ENCODE measurements around the gene HOTAIR.

The HOTAIR gene

GRCh38 chr12:53942467-53942997 lies 32.2 kb downstream of the HOTAIR start:
- TF ChIP-seq GATA2 (IDR thresholded peaks at IDR 0.05; ENCODE audit: low read depth, low read length) (no peak), GATA3 (IDR thresholded peaks at IDR 0.05; ENCODE audit: low read depth, low read length) (no peak)

GRCh38 chr12:53941750-53942149 lies 33.0 kb downstream of the HOTAIR start:
- TF ChIP-seq GATA3 (IDR thresholded peaks at IDR 0.05; ENCODE audit: low read depth, low read length) (no peak), GATA2 (IDR thresholded peaks at IDR 0.05; ENCODE audit: low read depth, low read length) (no peak)

- TF ChIP-seq GATA2 (IDR thresholded peaks at IDR 0.05; ENCODE audit: low read depth, low read length) (no peak), GATA3 (IDR thresholded peaks at IDR 0.05; ENCODE audit: low read depth, low read length) (no peak)
Observed at GRCh38 chr12:53941187-53941586, 33.6 kb downstream of the HOTAIR start.

GRCh38 chr12:53940443-53941014 lies 34.2 kb downstream of the HOTAIR start:
- TF ChIP-seq GATA2 (IDR thresholded peaks at IDR 0.05; ENCODE audit: low read depth, low read length): no peak
- TF ChIP-seq GATA3 (IDR thresholded peaks at IDR 0.05; ENCODE audit: low read depth, low read length): no peak

GRCh38 chr12:53939141-53940108 lies 35.3 kb downstream of the HOTAIR start:
- no peak for TF ChIP-seq GATA2 (IDR thresholded peaks at IDR 0.05; ENCODE audit: low read depth, low read length)
- no peak for TF ChIP-seq GATA3 (IDR thresholded peaks at IDR 0.05; ENCODE audit: low read depth, low read length)

- TF ChIP-seq GATA2 (IDR thresholded peaks at IDR 0.05; ENCODE audit: low read depth, low read length) (no peak), GATA3 (IDR thresholded peaks at IDR 0.05; ENCODE audit: low read depth, low read length) (no peak)
Observed at GRCh38 chr12:53938326-53939140, 36.2 kb downstream of the HOTAIR start, which contains the start of gene HOXC13. Gene HOXC13 (plus strand): TSS chr12:53938831. CDS start chr12:53938907, 76 bp downstream.

GRCh38 chr12:53937596-53938325 lies 37.0 kb downstream of the HOTAIR start:
- TF ChIP-seq GATA3 (IDR thresholded peaks at IDR 0.05; ENCODE audit: low read depth, low read length): no peak
- no peak for TF ChIP-seq GATA2 (IDR thresholded peaks at IDR 0.05; ENCODE audit: low read depth, low read length)

- TF ChIP-seq GATA2 (IDR thresholded peaks at IDR 0.05; ENCODE audit: low read depth, low read length): peak; percentile 33; the same call in 1 of the 2 replicates
- TF ChIP-seq GATA3 (IDR thresholded peaks at IDR 0.05; ENCODE audit: low read depth, low read length): no peak
Observed at GRCh38 chr12:53937099-53937498, 37.7 kb downstream of the HOTAIR start.

- TF ChIP-seq GATA3 (IDR thresholded peaks at IDR 0.05; ENCODE audit: low read depth, low read length) (no peak), GATA2 (IDR thresholded peaks at IDR 0.05; ENCODE audit: low read depth, low read length) (no peak)
Observed at GRCh38 chr12:53935383-53936341, 39.1 kb downstream of the HOTAIR start.

GRCh38 chr12:53932915-53933314 lies 41.8 kb downstream of the HOTAIR start:
- TF ChIP-seq GATA2 (IDR thresholded peaks at IDR 0.05; ENCODE audit: low read depth, low read length) (no peak), GATA3 (IDR thresholded peaks at IDR 0.05; ENCODE audit: low read depth, low read length) (no peak)

- no peak for TF ChIP-seq GATA2 (IDR thresholded peaks at IDR 0.05; ENCODE audit: low read depth, low read length)
- TF ChIP-seq GATA3 (IDR thresholded peaks at IDR 0.05; ENCODE audit: low read depth, low read length): no peak
Observed at GRCh38 chr12:53931844-53932581, 42.7 kb downstream of the HOTAIR start.

Measured in SH-SY5Y (cell line).